Lung (tissue), 12 donors: Measurements from ENCODE around the gene PRSS12. TPM values are rescaled to one million over a fixed set of nuclear protein-coding genes. Genes with fewer than 3 reads are reported as not detected.

Source experiments
- ATAC-seq: fragments of 200-7000 bp; cut with Tn5 transposase; one replicate; pipeline ENCODE4 v1.9.1; 2020; ENCODE audit warnings: moderate number of reproducible peaks; ENCODE audit not compliant: insufficient read depth, low FRiP score
- DNase-seq, 3 donors: peaks; one replicate each; pipeline ENCODE4 v3.0.0-alpha.2; 2013 to 2017
- H3K27ac ChIP-seq, 2 donors: one replicate each; pipeline ENCODE4 v1.5.1; 2013; ENCODE audit warnings: mild to moderate bottlenecking in 2 of 2, moderate library complexity in 2 of 2, control low read depth in 1 of 2, inconsistent platforms in 1 of 2, low read depth in 1 of 2, low read length in 1 of 2
- H3K27me3 ChIP-seq, 3 donors: one replicate each; pipeline ENCODE4 v1.5.1; 2013; ENCODE audit warnings: low read length in 2 of 3; ENCODE audit not compliant: control insufficient read depth in 3 of 3, insufficient read depth in 3 of 3
- H3K36me3 ChIP-seq, 4 donors: one replicate each; pipeline ENCODE4 v1.5.1; 2013; ENCODE audit warnings: low read length in 4 of 4, mild to moderate bottlenecking in 1 of 4, moderate library complexity in 1 of 4; ENCODE audit not compliant: control insufficient read depth in 4 of 4, insufficient read depth in 4 of 4
- H3K4me1 ChIP-seq, 5 donors: one replicate each; pipeline ENCODE4 v1.5.1; 2013; ENCODE audit warnings: low read length in 5 of 5, mild to moderate bottlenecking in 2 of 5, moderate library complexity in 1 of 5; ENCODE audit not compliant: control insufficient read depth in 5 of 5, insufficient read depth in 5 of 5
- H3K4me3 ChIP-seq: one replicate; pipeline ENCODE4 v1.5.1; 2013; ENCODE audit warnings: mild to moderate bottlenecking, control low read depth, moderate library complexity
- H3K9ac ChIP-seq, 2 donors: one replicate each; pipeline ENCODE4 v1.5.1; 2013; ENCODE audit warnings: low read length in 2 of 2, control low read depth in 1 of 2; ENCODE audit not compliant: insufficient read depth in 1 of 2
- H3K9me3 ChIP-seq, 4 donors: one replicate each; pipeline ENCODE4 v1.5.1; 2013; ENCODE audit warnings: low read length in 3 of 4, mild to moderate bottlenecking in 1 of 4, moderate library complexity in 1 of 4; ENCODE audit not compliant: control insufficient read depth in 4 of 4, insufficient read depth in 3 of 4
- CTCF ChIP-seq: IDR thresholded peaks from 2 replicates; pipeline ENCODE4 v1.5.1; 2012; ENCODE audit warnings: mild to moderate bottlenecking; ENCODE audit errors: control extremely low read depth, extremely low read depth
- WGBS, 2 donors: extraction: QIAGEN DNeasy Blood & Tissue Kit; methylation state at CpG; one replicate each; pipeline ENCODE4 v1.1.7; 2013; 5-methylcytosine and 5-hydroxymethylcytosine counted together
- polyA plus RNA-seq, 2 donors: library from polyadenylated mRNA; stranded (reverse); fragments of 200-250 nt; gene quantifications; one replicate each; pipeline ENCODE4 v1.2.1, GENCODE V29; 2013
- total RNA-seq, 2 donors: library from RNA; depleted of rRNA in 1 of 2; stranded (reverse); fragments of >200 nt in 1 of 2; gene quantifications; one replicate each; pipeline ENCODE4 v1.2.1, GENCODE V29; 2014 to 2021
- donor health status: control.
- donor health status: control.
- donor health status: Bipolar disorder and iron deficiency.
- donor health status: healthy.
- donor health status: DM: yes; HTN: yes; CAD: no.

The PRSS12 gene
- total and polyA plus RNA-seq, 4 donors: 2.9 to 55.0 (median 8.2) TPM

- TF ChIP-seq CTCF: no peak
- Histone ChIP-seq H3K4me3 (no peak overlapping the region), H3K9me3 (no peaks in the 10 kb centered on the region), H3K9ac (no peak overlapping the region), H3K27me3 (no peaks in the 10 kb centered on the region), H3K4me1 (no peaks in the 10 kb centered on the region), H3K27ac (no peak overlapping the region), H3K36me3 (peaks cover 0 to 3% (median 0%) of the 10 kb centered on the region in 4 donors)
- ATAC-seq: no peak
- WGBS, 2 donors: 63 to 66% methylated on average over 1 of the region's 1 CpG
- no peak for DNase-seq
Observed at GRCh38 chr4:118296729-118297128, 56.1 kb downstream of the PRSS12 start.

- 84 to 91% methylated on average over 2 of the region's 2 CpGs for WGBS, 2 donors
- Histone ChIP-seq H3K9ac (no peak overlapping the region), H3K4me3 (no peak overlapping the region), H3K27me3 (no peaks in the 10 kb centered on the region), H3K36me3 (peaks cover 0 to 3% (median 0%) of the 10 kb centered on the region in 4 donors), H3K4me1 (peaks cover 0 to 38% (median 7%) of the 10 kb centered on the region in 5 donors), H3K27ac (no peak overlapping the region), H3K9me3 (no peaks in the 10 kb centered on the region)
- DNase-seq (no peak), ATAC-seq (no peak)
- no peak for TF ChIP-seq CTCF
Observed at GRCh38 chr4:118290951-118291350, 61.9 kb downstream of the PRSS12 start.

- DNase-seq: peak in 2 of 3 donors; percentile 86 to 93
- Histone ChIP-seq H3K4me1 (peaks cover 0 to 38% (median 7%) of the 10 kb centered on the region in 5 donors), H3K36me3 (peaks cover 0 to 3% (median 0%) of the 10 kb centered on the region in 4 donors), H3K9me3 (no peaks in the 10 kb centered on the region), H3K27ac (no peak overlapping the region), H3K9ac (no peak overlapping the region), H3K4me3 (no peak overlapping the region), H3K27me3 (no peaks in the 10 kb centered on the region)
- no peak for ATAC-seq
- 52 to 73% methylated on average over 1 of the region's 1 CpG for WGBS, 2 donors
- no peak for TF ChIP-seq CTCF
Observed at GRCh38 chr4:118289794-118290193, 63.0 kb downstream of the PRSS12 start.
